ENCODE measurements around the gene SRP9. TPM values are rescaled to one million over a fixed set of nuclear protein-coding genes. Genes with fewer than 3 reads are reported as not detected.
"Not testable (repeated sequence)": the region's sequence is repeated elsewhere in the genome, so short reads cannot be mapped to it uniquely, and the experiment has no call there.

The SRP9 gene
- total and polyA plus RNA-seq, 9 donors, result 151 to 239 (median 187) TPM

DNA sequence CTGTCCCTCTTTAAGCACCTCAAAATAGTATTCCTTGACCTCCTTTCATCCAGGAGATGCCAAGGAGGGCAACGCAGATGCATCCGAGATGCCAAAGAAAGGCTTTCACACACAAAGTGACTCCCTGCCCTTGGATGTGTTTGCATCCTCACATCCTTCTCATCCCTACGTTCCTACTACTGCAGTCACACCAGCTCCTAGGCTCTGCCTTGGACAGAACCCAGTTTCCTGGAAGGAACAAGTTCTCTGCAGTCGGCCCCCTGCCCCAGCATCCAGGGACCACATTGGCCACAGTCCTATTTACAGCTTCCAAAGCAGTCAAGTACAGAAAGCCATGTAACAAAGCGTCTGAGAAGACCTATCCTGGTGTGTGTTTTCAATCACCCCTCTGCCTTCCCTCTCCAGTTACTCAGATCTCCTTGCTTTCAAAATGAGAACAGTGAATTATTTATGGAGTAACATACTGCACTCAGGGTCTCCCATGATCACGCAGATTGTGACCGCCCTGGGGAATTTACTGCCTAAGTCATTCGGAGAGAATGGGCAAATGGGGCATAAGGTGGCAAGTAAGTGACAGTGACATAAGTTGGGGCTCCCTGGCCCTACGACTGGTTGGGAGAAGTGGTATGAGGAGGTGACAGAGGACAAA lies 21.8 kb upstream of the SRP9 start:
- Histone ChIP-seq H3K36me3 (no peaks in the 10 kb centered on the region), H3K27me3 (no peaks in the 10 kb centered on the region), H3K4me1 (ENCODE audit: insufficient read depth) (peaks cover 12% of the 10 kb centered on the region), H3K4me3 (no peak overlapping the region), H3K9me3 (no peaks in the 10 kb centered on the region), H3K27ac (peak overlapping the region; percentile 30 to 58)
- TF ChIP-seq, protein P1, sequence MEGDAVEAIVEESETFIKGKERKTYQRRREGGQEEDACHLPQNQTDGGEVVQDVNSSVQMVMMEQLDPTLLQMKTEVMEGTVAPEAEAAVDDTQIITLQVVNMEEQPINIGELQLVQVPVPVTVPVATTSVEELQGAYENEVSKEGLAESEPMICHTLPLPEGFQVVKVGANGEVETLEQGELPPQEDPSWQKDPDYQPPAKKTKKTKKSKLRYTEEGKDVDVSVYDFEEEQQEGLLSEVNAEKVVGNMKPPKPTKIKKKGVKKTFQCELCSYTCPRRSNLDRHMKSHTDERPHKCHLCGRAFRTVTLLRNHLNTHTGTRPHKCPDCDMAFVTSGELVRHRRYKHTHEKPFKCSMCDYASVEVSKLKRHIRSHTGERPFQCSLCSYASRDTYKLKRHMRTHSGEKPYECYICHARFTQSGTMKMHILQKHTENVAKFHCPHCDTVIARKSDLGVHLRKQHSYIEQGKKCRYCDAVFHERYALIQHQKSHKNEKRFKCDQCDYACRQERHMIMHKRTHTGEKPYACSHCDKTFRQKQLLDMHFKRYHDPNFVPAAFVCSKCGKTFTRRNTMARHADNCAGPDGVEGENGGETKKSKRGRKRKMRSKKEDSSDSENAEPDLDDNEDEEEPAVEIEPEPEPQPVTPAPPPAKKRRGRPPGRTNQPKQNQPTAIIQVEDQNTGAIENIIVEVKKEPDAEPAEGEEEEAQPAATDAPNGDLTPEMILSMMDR (IDR thresholded peaks at IDR 0.05), result no peak
- TF ChIP-seq POLR2A (IDR thresholded peaks at IDR 0.05), result no peak
- 22 to 34% (median 31%) methylated on average over 9 of the region's 9 CpGs for WGBS, 3 donors
- peak in 3 of 5 donors; percentile 52 to 58 (median 54) for DNase-seq
- intact Hi-C loops (cut with DNase I), result no loop called here

DNA sequence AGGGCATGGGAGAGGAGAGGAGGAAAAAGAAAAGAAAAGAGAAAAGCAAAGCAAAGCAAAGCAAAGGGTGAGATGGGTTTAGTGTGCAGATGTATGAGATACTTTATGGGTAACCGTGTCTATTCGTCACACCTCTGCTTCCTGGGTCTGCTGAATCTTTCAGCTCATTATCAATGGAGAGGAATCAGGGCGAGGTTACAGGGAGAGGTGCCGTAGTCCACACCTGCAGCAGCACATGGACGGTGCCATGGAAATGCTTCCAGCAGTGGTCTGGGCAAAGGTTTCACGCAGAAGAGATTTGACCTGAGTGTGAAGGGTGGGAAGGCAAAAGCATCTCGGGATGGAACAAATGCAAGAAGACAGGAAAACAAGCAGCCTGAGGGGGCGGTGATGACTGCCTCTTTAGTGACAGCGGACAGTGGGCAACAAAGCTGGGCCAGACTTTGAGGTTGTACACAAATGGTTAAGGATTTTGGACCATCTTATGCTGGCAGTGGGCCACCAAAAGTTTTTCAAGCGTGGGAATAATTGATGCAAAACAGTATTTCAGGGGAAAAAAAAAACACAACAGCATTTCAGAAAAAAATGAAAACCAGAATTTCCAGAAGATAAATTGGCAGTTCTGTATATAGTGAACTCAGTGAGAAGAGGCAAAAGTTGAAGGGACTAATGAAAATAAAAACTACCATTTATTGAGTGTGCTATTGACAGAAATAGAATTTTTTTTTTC lies 19.5 kb upstream of the SRP9 start:
- intact Hi-C loops (cut with DNase I), result no loop called here
- peak in 1 of 5 donors; percentile 21 for DNase-seq
- Histone ChIP-seq H3K4me3 (no peak overlapping the region), H3K27me3 (no peaks in the 10 kb centered on the region), H3K27ac (no peak overlapping the region), H3K9me3 (no peaks in the 10 kb centered on the region), H3K4me1 (ENCODE audit: insufficient read depth) (peaks cover 15% of the 10 kb centered on the region), H3K36me3 (no peaks in the 10 kb centered on the region)
- TF ChIP-seq, protein P1 (IDR thresholded peaks at IDR 0.05), result no peak
- TF ChIP-seq EP300 (IDR thresholded peaks at IDR 0.05), result no peak
- TF ChIP-seq POLR2A (IDR thresholded peaks at IDR 0.05), result no peak
- 68 to 77% (median 72%) methylated on average over 10 of the region's 10 CpGs for WGBS, 3 donors

DNA sequence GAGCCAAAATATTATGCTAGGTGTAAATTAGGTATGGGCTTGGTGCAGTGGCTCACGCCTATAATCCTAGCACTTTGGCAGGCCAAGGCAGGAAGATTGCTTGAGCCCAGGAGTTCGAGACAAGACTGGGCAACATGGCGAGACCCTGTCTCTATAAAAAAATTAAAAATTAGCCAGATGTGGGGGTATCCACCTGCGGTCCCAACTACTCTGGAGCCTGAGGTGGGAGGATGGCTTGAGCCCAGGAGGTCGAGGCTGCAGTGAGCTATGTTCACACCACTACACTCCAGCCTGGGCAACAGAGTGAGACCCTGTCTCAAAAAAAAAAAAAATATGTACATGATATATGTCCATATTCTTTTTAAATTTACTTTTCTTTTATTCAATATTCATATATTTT lies 17.7 kb upstream of the SRP9 start:
- peak in 2 of 5 donors; percentile 6 to 7 for DNase-seq
- WGBS, 3 donors, result 95 to 97% (median 97%) methylated on average over 5 of the region's 5 CpGs
- intact Hi-C loops (cut with DNase I); H3K27me3 ChIP-seq; H3K4me3 ChIP-seq; H3K9me3 ChIP-seq; H3K36me3 ChIP-seq; H3K27ac ChIP-seq: not testable (repeated sequence)
- peaks cover 21% of the 10 kb centered on the region for H3K4me1 ChIP-seq (ENCODE audit: insufficient read depth)

DNA sequence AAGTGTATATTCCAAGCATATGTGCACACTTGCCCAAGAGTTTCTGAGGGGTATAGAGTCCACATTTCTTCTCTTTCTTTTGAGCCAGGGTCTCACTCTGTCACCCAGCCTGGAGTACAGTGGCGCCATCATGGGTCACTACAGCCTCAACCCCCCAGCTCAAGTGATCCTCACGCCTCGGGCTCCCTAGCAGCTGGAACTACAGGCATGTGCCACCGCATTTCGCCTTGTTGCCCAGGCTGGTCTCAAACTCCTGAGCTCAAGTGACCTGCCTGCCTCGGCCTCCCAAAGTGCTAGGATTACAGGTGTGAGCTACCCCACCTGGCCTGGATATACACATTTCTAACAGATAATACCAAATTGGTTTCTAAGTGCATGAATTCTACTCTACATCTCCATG lies 17.1 kb upstream of the SRP9 start:
- intact Hi-C loops (cut with DNase I), result no loop called here
- peaks cover 16% of the 10 kb centered on the region for H3K4me1 ChIP-seq (ENCODE audit: insufficient read depth)
- DNase-seq, result peak in 2 of 5 donors; percentile 12 to 13
- 95 to 98% (median 98%) methylated on average over 6 of the region's 6 CpGs for WGBS, 3 donors
- no peak overlapping the region for H3K27ac ChIP-seq
- H3K4me3 ChIP-seq, result no peak overlapping the region
- TF ChIP-seq EP300 (IDR thresholded peaks at IDR 0.05) (no peak), POLR2A (IDR thresholded peaks at IDR 0.05) (no peak)
- TF ChIP-seq, protein P1 (IDR thresholded peaks at IDR 0.05), result no peak
- H3K9me3 ChIP-seq, result no peaks in the 10 kb centered on the region
- no peaks in the 10 kb centered on the region for H3K36me3 ChIP-seq
- no peaks in the 10 kb centered on the region for H3K27me3 ChIP-seq

DNA sequence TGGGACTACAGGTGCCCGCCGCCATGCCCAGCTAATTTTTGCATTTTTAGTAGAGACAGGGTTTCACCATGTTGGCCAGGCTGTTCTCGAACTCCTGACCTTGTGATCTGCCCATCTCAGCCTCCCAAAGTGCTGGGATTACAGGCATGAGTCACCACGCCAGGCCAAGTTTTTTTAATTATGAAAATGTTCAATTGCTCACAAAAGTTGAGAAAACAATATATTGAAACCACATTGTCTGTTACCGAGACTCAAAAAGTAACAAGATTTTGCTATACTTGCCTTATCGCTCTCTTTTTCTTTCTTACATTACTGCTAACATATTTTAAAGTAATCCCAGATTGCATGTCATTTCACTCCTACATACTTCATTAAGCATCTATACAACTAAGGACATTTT lies 16.2 kb upstream of the SRP9 start:
- H3K27ac ChIP-seq; H3K27me3 ChIP-seq; H3K36me3 ChIP-seq; H3K9me3 ChIP-seq; H3K4me3 ChIP-seq; intact Hi-C loops (cut with DNase I): not testable (repeated sequence)
- 93 to 97% (median 96%) methylated on average over 6 of the region's 6 CpGs for WGBS, 3 donors
- peak in 1 of 5 donors; percentile 5 for DNase-seq
- H3K4me1 ChIP-seq (ENCODE audit: insufficient read depth), result peaks cover 13% of the 10 kb centered on the region
